Retinal pigment epithelial cell (primary cell): ENCODE results near the gene ZNF83.

ENCODE experiments used
- DNase-seq: peaks from one replicate; pipeline ENCODE4 v3.0.0-alpha.2; 2010; ENCODE audit warnings: low read depth
- H3K4me3 ChIP-seq: 2 replicates; pipeline ENCODE4 v1.5.1; 2011; ENCODE audit warnings: mild to moderate bottlenecking, low read length, control low read depth, moderate library complexity
- CTCF ChIP-seq: conservative IDR thresholded peaks from 2 replicates; pipeline ENCODE4 v1.5.1; 2011; ENCODE audit warnings: low read depth, low read length, control low read depth, inconsistent platforms

ZNF83 gene

GRCh38 chr19:52669586-52669985 lies 31.4 kb upstream of the ZNF83 start:
- no peak for DNase-seq
- H3K4me3 ChIP-seq, result no peak overlapping the region
- TF ChIP-seq CTCF, result no peak

- DNase-seq, result no peak
- no peak overlapping the region for H3K4me3 ChIP-seq
- no peak for TF ChIP-seq CTCF
These were observed 29.8 kb upstream of the ZNF83 start for GRCh38 chr19:52667972-52668371.

GRCh38 chr19:52666506-52666905 lies 28.4 kb upstream of the ZNF83 start:
- H3K4me3 ChIP-seq, result no peak overlapping the region
- no peak for TF ChIP-seq CTCF
- DNase-seq, result no peak

- peak; percentile 75 for DNase-seq
- no peak overlapping the region for H3K4me3 ChIP-seq
- TF ChIP-seq CTCF, result peak; percentile 10
These were observed 27.4 kb upstream of the ZNF83 start for GRCh38 chr19:52665529-52665928.

GRCh38 chr19:52665027-52665426 lies 26.9 kb upstream of the ZNF83 start:
- TF ChIP-seq CTCF, result no peak
- no peak for DNase-seq
- no peak overlapping the region for H3K4me3 ChIP-seq

- TF ChIP-seq CTCF, result no peak
- H3K4me3 ChIP-seq, result no peak overlapping the region
- no peak for DNase-seq
These were observed 26.3 kb upstream of the ZNF83 start for GRCh38 chr19:52664461-52664860.

GRCh38 chr19:52662631-52663030 lies 24.5 kb upstream of the ZNF83 start:
- no peak overlapping the region for H3K4me3 ChIP-seq
- no peak for DNase-seq
- TF ChIP-seq CTCF, result no peak
